Stimulated activated CD4-positive, alpha-beta T cell treated with anti-CD3 and anti-CD28 coated beads, Interleukin-12 subunit alpha, Interleukin-12 subunit beta, amount 100 ng/mL, for 4 hours (primary cell): ENCODE measurements around the gene FBN1.

Experiments
- DNase-seq: peaks from one replicate; pipeline ENCODE4 v3.0.0-alpha.2; 2020

The FBN1 gene

GRCh38 chr15:48645558-48646330 lies at the start of gene FBN1:
FBN1 (minus strand) TSS chr15:48645709; CDS start chr15:48644769, 940 bp downstream.
- DNase-seq, result no peak

GRCh38 chr15:48693484-48693883 lies 48.0 kb upstream of the FBN1 start:
- no peak for DNase-seq

- DNase-seq, result no peak
Measured at GRCh38 chr15:48688493-48688892, 43.0 kb upstream of the FBN1 start.

- no peak for DNase-seq
Measured at GRCh38 chr15:48683991-48684765, 38.7 kb upstream of the FBN1 start.

GRCh38 chr15:48682942-48683651 lies 37.6 kb upstream of the FBN1 start:
- no peak for DNase-seq

- DNase-seq, result no peak
Measured at GRCh38 chr15:48681353-48681752, 35.8 kb upstream of the FBN1 start.

- no peak for DNase-seq
Measured at GRCh38 chr15:48680841-48681240, 35.3 kb upstream of the FBN1 start.

GRCh38 chr15:48679952-48680351 lies 34.4 kb upstream of the FBN1 start:
- DNase-seq, result no peak

- no peak for DNase-seq
Measured at GRCh38 chr15:48678851-48679250, 33.3 kb upstream of the FBN1 start.

- no peak for DNase-seq
Measured at GRCh38 chr15:48677821-48678220, 32.3 kb upstream of the FBN1 start.

- no peak for DNase-seq
Measured at GRCh38 chr15:48675436-48675835, 29.9 kb upstream of the FBN1 start.

- no peak for DNase-seq
Measured at GRCh38 chr15:48674876-48675275, 29.4 kb upstream of the FBN1 start.

- DNase-seq, result no peak
Measured at GRCh38 chr15:48672206-48672605, 26.7 kb upstream of the FBN1 start.

GRCh38 chr15:48671103-48672022 lies 25.9 kb upstream of the FBN1 start:
- DNase-seq, result no peak

- no peak for DNase-seq
Measured at GRCh38 chr15:48667701-48668100, 22.2 kb upstream of the FBN1 start.

GRCh38 chr15:48664436-48664835 lies 18.9 kb upstream of the FBN1 start:
- no peak for DNase-seq

- DNase-seq, result no peak
Measured at GRCh38 chr15:48657950-48658591, 12.6 kb upstream of the FBN1 start.

- DNase-seq, result no peak
Measured at GRCh38 chr15:48654801-48655200, 9.3 kb upstream of the FBN1 start.

GRCh38 chr15:48653913-48654670 lies 8.6 kb upstream of the FBN1 start:
- DNase-seq, result no peak

- DNase-seq, result no peak
Measured at GRCh38 chr15:48653216-48653615, 7.7 kb upstream of the FBN1 start.

- DNase-seq, result no peak
Measured at GRCh38 chr15:48652510-48653076, 7.1 kb upstream of the FBN1 start.
